Esophagus muscularis mucosa (tissue), 4 donors: Measurements from ENCODE around the gene PMFBP1.

ENCODE experiments used
- EP300 ChIP-seq: sonication (generic); formaldehyde crosslinking; IDR thresholded peaks from one replicate; pipeline ENCODE4 v1.6.1; 2017; ENCODE audit warnings: antibody characterized with exemption
- POLR2A ChIP-seq: fragments of 450-650 bp; IDR thresholded peaks from one replicate; pipeline ENCODE4 v1.6.1; 2017; ENCODE audit warnings: antibody characterized with exemption, moderate library complexity, mild to moderate bottlenecking, low read depth
- TF ChIP-seq, protein P1 (sequence below), 3 experiments: fragments of 200-600 bp in 2 of 3; fragments of 450-650 bp in 1 of 3; sonication (generic) in 2 of 3; IDR thresholded peaks; one replicate each; pipeline ENCODE4 v1.5.1; 2017 to 2019; ENCODE audit warnings: antibody characterized with exemption in 3 of 3, mild to moderate bottlenecking in 2 of 3, moderate library complexity in 1 of 3

DNA sequence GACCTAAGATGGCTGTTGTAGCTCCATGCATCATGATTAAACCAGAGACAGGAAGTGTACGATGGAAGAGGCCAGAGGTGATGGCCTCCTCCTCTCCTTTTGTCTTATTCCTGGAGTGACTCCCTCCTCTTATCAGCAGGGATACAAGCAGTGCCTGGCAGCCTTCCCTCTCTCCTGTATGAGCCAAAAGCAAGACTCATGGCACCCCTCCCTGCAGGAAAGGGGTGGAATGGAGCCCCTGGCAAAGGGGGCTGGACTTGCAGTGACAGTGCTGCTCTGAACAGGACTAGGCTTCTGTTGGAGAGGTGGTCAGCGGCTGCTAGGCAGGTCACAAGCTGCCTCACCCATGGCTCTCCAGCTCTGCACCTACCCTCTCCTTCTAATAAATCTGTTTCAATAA is 87.0 kb downstream of the PMFBP1 start:
- TF ChIP-seq POLR2A, result no peak
- TF ChIP-seq, protein P1, sequence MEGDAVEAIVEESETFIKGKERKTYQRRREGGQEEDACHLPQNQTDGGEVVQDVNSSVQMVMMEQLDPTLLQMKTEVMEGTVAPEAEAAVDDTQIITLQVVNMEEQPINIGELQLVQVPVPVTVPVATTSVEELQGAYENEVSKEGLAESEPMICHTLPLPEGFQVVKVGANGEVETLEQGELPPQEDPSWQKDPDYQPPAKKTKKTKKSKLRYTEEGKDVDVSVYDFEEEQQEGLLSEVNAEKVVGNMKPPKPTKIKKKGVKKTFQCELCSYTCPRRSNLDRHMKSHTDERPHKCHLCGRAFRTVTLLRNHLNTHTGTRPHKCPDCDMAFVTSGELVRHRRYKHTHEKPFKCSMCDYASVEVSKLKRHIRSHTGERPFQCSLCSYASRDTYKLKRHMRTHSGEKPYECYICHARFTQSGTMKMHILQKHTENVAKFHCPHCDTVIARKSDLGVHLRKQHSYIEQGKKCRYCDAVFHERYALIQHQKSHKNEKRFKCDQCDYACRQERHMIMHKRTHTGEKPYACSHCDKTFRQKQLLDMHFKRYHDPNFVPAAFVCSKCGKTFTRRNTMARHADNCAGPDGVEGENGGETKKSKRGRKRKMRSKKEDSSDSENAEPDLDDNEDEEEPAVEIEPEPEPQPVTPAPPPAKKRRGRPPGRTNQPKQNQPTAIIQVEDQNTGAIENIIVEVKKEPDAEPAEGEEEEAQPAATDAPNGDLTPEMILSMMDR (IDR thresholded peaks at IDR 0.05), result no peak
- TF ChIP-seq EP300, result no peak
